Keratinocyte (primary cell): ENCODE results near the gene CNTNAP2. TPM values are rescaled to one million over a fixed set of nuclear protein-coding genes. Genes with fewer than 3 reads are reported as not detected.

Experiments
- DNase-seq: peaks from one replicate; pipeline ENCODE4 v3.0.0-alpha.2; 2011; ENCODE audit warnings: low read depth, missing footprints, low spot score
- FAIRE-seq: peaks from 2 replicates; lab custom pipeline; 2011; peaks lifted over from hg19 to GRCh38; lab: Jason Lieb, UNC
- H2AFZ ChIP-seq: 2 replicates; pipeline ENCODE4 v1.6.0; 2012; ENCODE audit warnings: low read length, control low read depth, inconsistent platforms; ENCODE audit not compliant: control insufficient read depth
- H3K27ac ChIP-seq: 2 replicates; pipeline ENCODE4 v1.5.1; 2011; ENCODE audit warnings: low read length; ENCODE audit not compliant: control insufficient read depth, insufficient read depth
- H3K27me3 ChIP-seq: 3 replicates; pipeline ENCODE4 v1.6.0; 2011; ENCODE audit warnings: low read length; ENCODE audit not compliant: control insufficient read depth, insufficient read depth; ENCODE audit errors: extremely low read depth
- H3K36me3 ChIP-seq, 2 experiments: 2 replicates in 1 of 2; 3 replicates in 1 of 2; pipeline ENCODE4 v1.5.1; 2011; ENCODE audit warnings: low read length in 2 of 2, mild to moderate bottlenecking in 1 of 2; ENCODE audit not compliant: control insufficient read depth in 2 of 2, insufficient read depth in 2 of 2; ENCODE audit errors: extremely low read depth in 1 of 2
- H3K4me1 ChIP-seq: 3 replicates; pipeline ENCODE4 v1.5.1; 2011; ENCODE audit warnings: low read length; ENCODE audit not compliant: control insufficient read depth, insufficient read depth; ENCODE audit errors: extremely low read depth
- H3K4me2 ChIP-seq: 3 replicates; pipeline ENCODE4 v1.6.0; 2011; ENCODE audit warnings: low read depth, low read length; ENCODE audit not compliant: control insufficient read depth, insufficient read depth; ENCODE audit errors: extremely low read depth
- H3K4me3 ChIP-seq, 3 experiments: fragments of 200-600 bp in 1 of 3; sonication (generic) in 1 of 3; 2 replicates in 2 of 3; 3 replicates in 1 of 3; pipeline ENCODE4 v1.5.1; 2011 to 2016; ENCODE audit warnings: low read length in 3 of 3, mild to moderate bottlenecking in 3 of 3, control low read depth in 2 of 3, inconsistent platforms in 1 of 3, low read depth in 1 of 3, mixed read lengths in 1 of 3, mixed run types in 1 of 3, moderate library complexity in 1 of 3; ENCODE audit not compliant: control insufficient read depth in 2 of 3, insufficient read depth in 2 of 3; ENCODE audit errors: extremely low read depth in 1 of 3
- H3K79me2 ChIP-seq: 2 replicates; pipeline ENCODE4 v1.6.0; 2012; ENCODE audit warnings: low read length; ENCODE audit not compliant: control insufficient read depth, insufficient read depth
- H3K9ac ChIP-seq: 3 replicates; pipeline ENCODE4 v1.6.0; 2011; ENCODE audit warnings: low read length; ENCODE audit not compliant: control insufficient read depth, insufficient read depth; ENCODE audit errors: extremely low read depth
- H3K9me1 ChIP-seq: 3 replicates; pipeline ENCODE4 v1.6.0; 2011; ENCODE audit warnings: low read length; ENCODE audit not compliant: control insufficient read depth, insufficient read depth; ENCODE audit errors: extremely low read depth
- H3K9me3 ChIP-seq: 2 replicates; pipeline ENCODE4 v1.5.1; 2012; ENCODE audit warnings: low read depth, low read length; ENCODE audit not compliant: control insufficient read depth
- H4K20me1 ChIP-seq: 3 replicates; pipeline ENCODE4 v1.6.0; 2011; ENCODE audit warnings: low read length; ENCODE audit not compliant: control insufficient read depth, insufficient read depth; ENCODE audit errors: extremely low read depth
- EZH2 ChIP-seq: IDR thresholded peaks from one replicate; pipeline ENCODE4 v1.6.1; 2012; ENCODE audit warnings: inconsistent platforms, mild to moderate bottlenecking, low read length, moderate library complexity
- dilution Hi-C: fragments of 300-500 bp; cut with MboI; formaldehyde crosslinking; loops from one replicate; pipeline ENCODE4 v1.7.0; 2020; ENCODE audit warnings: low sequenced_read_pairs; ENCODE audit not compliant: extremely low pct_ligation_motif_present
- polyA plus RNA-seq, 5 experiments: library from polyadenylated mRNA; depleted of rRNA in 3 of 5; stranded (reverse) in 3 of 5; stranded (forward) in 1 of 5; unstranded in 1 of 5; fragments of >200 nt; gene quantifications; 1 replicate in 1 of 5; 2 replicates in 3 of 5; 3 replicates in 1 of 5; pipeline versions ENCODE4 v1.2.1 to v1.2.3, GENCODE V29; 2011 to 2012; ENCODE audit warnings: missing spikeins in 2 of 5, low read depth in 1 of 5, low replicate concordance in 1 of 5
- TF ChIP-seq, protein P1 (sequence below), 3 experiments: IDR thresholded peaks in 1 of 3; conservative IDR thresholded peaks in 1 of 3; optimal IDR thresholded peaks in 1 of 3; 2 replicates in 2 of 3; 3 replicates in 1 of 3; pipeline versions ENCODE3 to v1.5.1; 2011; ENCODE audit warnings: low read length in 3 of 3, mild to moderate bottlenecking in 3 of 3, moderate library complexity in 2 of 3, control low read depth in 1 of 3, inconsistent platforms in 1 of 3; ENCODE audit not compliant: insufficient read depth in 2 of 3; ENCODE audit errors: extremely low read depth in 1 of 3

Gene CNTNAP2
- polyA plus RNA-seq, 1 donor (not counting 4 experiments of a cell fraction or from before 2014, with no cell fraction given) = 1.4 TPM

DNA sequence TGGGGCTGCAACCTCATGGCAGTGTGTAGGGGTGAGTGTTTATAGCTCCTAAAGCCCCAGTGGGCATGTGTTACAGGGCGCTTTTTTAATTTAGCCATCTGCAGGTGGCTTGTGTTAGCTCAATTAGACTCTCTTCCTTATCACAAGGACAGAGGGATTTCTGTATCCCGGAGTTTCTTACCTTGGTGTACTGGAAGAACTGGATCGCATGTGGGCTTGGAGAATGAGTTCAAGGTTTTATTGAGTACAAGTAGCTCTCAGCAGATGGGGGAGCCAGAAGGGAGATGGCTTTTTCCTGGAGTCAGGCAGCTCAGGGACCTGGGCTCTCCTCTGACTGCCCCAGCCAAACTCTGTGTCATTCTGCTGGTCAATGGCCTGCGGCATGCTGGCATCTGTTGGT is 2320.4 kb downstream of the CNTNAP2 start:
- DNase-seq (no peak), FAIRE-seq (no peak)
- no peaks in the 10 kb centered on the region for H3K27me3 ChIP-seq
- H3K9me1 ChIP-seq = no peaks in the 10 kb centered on the region
- H3K36me3 ChIP-seq = no peaks in the 10 kb centered on the region
- no peak overlapping the region for H3K4me3 ChIP-seq
- H2AFZ ChIP-seq = no peak overlapping the region
- no peaks in the 10 kb centered on the region for H4K20me1 ChIP-seq
- H3K9me3 ChIP-seq = no peaks in the 10 kb centered on the region
- H3K79me2 ChIP-seq = no peaks in the 10 kb centered on the region
- no peak overlapping the region for H3K4me2 ChIP-seq
- peaks cover 15% of the 10 kb centered on the region for H3K4me1 ChIP-seq
- H3K27ac ChIP-seq = no peak overlapping the region
- H3K9ac ChIP-seq = no peak overlapping the region
- TF ChIP-seq, protein P1, sequence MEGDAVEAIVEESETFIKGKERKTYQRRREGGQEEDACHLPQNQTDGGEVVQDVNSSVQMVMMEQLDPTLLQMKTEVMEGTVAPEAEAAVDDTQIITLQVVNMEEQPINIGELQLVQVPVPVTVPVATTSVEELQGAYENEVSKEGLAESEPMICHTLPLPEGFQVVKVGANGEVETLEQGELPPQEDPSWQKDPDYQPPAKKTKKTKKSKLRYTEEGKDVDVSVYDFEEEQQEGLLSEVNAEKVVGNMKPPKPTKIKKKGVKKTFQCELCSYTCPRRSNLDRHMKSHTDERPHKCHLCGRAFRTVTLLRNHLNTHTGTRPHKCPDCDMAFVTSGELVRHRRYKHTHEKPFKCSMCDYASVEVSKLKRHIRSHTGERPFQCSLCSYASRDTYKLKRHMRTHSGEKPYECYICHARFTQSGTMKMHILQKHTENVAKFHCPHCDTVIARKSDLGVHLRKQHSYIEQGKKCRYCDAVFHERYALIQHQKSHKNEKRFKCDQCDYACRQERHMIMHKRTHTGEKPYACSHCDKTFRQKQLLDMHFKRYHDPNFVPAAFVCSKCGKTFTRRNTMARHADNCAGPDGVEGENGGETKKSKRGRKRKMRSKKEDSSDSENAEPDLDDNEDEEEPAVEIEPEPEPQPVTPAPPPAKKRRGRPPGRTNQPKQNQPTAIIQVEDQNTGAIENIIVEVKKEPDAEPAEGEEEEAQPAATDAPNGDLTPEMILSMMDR (optimal IDR thresholded peaks at IDR 0.05 in 1 of 3, IDR thresholded peaks at IDR 0.05 in 1 of 3, conservative IDR thresholded peaks at IDR 0.05 in 1 of 3; ENCODE audit: extremely low read depth in 1 of 3, insufficient read depth in 2 of 3, low read length in 3 of 3) = no peak
- dilution Hi-C loops = no loop called here

DNA sequence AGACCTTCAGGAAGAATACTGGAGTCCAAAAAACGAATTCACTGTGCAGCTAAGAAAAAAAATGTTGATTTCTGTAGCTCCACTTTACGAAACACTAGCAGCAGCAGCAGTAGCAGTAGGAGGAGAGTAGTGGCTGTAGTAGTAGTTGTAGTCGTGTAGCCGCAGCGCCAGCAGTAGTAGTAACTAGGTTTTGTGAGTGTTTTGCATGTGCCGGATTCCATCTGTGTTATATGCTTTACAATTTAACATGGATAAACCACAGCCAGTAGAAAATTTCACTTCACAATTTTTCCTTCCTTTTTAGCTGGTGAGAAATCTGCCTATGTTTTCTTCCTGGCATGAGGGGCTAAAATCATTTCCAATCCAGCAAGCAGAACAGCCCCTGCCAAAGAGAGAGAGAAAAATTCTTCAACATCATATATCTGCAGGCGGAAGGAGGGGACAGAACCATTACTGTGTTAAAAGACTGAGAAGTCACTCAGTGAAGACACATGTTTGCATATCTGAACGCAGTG is 2325.6 kb downstream of the CNTNAP2 start:
- Histone ChIP-seq H3K4me3 (no peak overlapping the region), H2AFZ (no peak overlapping the region), H3K4me1 (no peaks in the 10 kb centered on the region), H3K9me3 (peaks cover 3% of the 10 kb centered on the region), H3K9me1 (no peaks in the 10 kb centered on the region), H4K20me1 (no peaks in the 10 kb centered on the region), H3K27me3 (no peaks in the 10 kb centered on the region), H3K79me2 (no peaks in the 10 kb centered on the region), H3K36me3 (no peaks in the 10 kb centered on the region), H3K27ac (no peak overlapping the region), H3K4me2 (no peak overlapping the region), H3K9ac (no peak overlapping the region)
- dilution Hi-C loops = no loop called here
- TF ChIP-seq, protein P1 (optimal IDR thresholded peaks at IDR 0.05 in 1 of 3, IDR thresholded peaks at IDR 0.05 in 1 of 3, conservative IDR thresholded peaks at IDR 0.05 in 1 of 3; ENCODE audit: extremely low read depth in 1 of 3, insufficient read depth in 2 of 3, low read length in 3 of 3) = no peak
- no peak for TF ChIP-seq EZH2
- no peak for DNase-seq
- no peak for FAIRE-seq
